ENCODE data around the gene WTAP. TPM values are rescaled to one million over a fixed set of nuclear protein-coding genes. Genes with fewer than 3 reads are reported as not detected.
A peak's percentile ranks its signal among the peaks of the same experiment; 100 is the strongest.

The WTAP gene
- total and polyA plus RNA-seq, 2 of the 4 experiments (the other 2 are of a cell fraction) = 30.2 to 92.3 TPM

GRCh38 chr6:159762681-159763293 lies 35.5 kb downstream of the WTAP start:
- Histone ChIP-seq H4K91ac (ENCODE audit: insufficient read depth, low read depth, low read length) (no peak overlapping the region), H3K4me2 (ENCODE audit: low read depth, low read length) (peak overlapping the region; percentile 87), H2AK9ac (replicated peaks; ENCODE audit: low read depth, low read length, poor library complexity) (peak overlapping the region; percentile 93), H3K4me3 (ENCODE audit: insufficient read depth, low read depth, low read length) (peak overlapping the region; percentile 79), H3K4me1 (ENCODE audit: control insufficient read depth, insufficient read depth, low read length) (peaks cover 20% of the 10 kb centered on the region), H2AK5ac (ENCODE audit: low read depth, low read length) (peak overlapping the region; percentile 44; the same call in 1 of the 2 replicates), H4K5ac (ENCODE audit: low read depth, low read length) (no peak overlapping the region), H2BK5ac (ENCODE audit: low read depth, low read length, poor library complexity, severe bottlenecking) (no peak overlapping the region), H2AFZ (replicated peaks; ENCODE audit: low read length, poor library complexity) (peak overlapping the region; percentile 94), H3K79me1 (ENCODE audit: low read depth in 1 of 2, low read length in 2 of 2) (peaks cover 10 to 24% of the 10 kb centered on the region in 2 experiments), H3K56ac (ENCODE audit: extremely low read depth, insufficient read depth, low read length) (no peak overlapping the region), H3K4ac (ENCODE audit: low read depth, low read length) (peak overlapping the region; percentile 53; the same call in 1 of the 2 replicates), H4K20me1 (ENCODE audit: insufficient read depth, low read length) (peaks cover 6% of the 10 kb centered on the region; the same call in 1 of the 2 replicates), H3K27me3 (ENCODE audit: control insufficient read depth, insufficient read depth, low read length) (no peaks in the 10 kb centered on the region), H3K23ac (ENCODE audit: low read depth, low read length) (peak overlapping the region; percentile 79), H3K36me3 (ENCODE audit: control insufficient read depth, insufficient read depth, low read length) (peaks cover 20% of the 10 kb centered on the region), H2BK15ac (ENCODE audit: low read depth, low read length) (no peak overlapping the region), H2BK20ac (ENCODE audit: low read depth, low read length) (no peak overlapping the region), H3K18ac (ENCODE audit: low read depth, low read length) (no peak overlapping the region), H4K8ac (ENCODE audit: low read depth in 2 of 2, low read length in 2 of 2) (no peak overlapping the region; a peak in 2 of 4 replicates), H3K9me3 (ENCODE audit: control insufficient read depth, insufficient read depth, low read length) (no peaks in the 10 kb centered on the region), H3K14ac (replicated peaks; ENCODE audit: low read depth, low read length) (peak overlapping the region; percentile 43; the same call in 1 of the 2 replicates), H2BK120ac (ENCODE audit: low read depth, low read length) (no peak overlapping the region), H3K9me1 (ENCODE audit: insufficient read depth, low read length) (peaks cover 13% of the 10 kb centered on the region), H3K9ac (ENCODE audit: low read depth, low read length) (no peak overlapping the region; the same call in 1 of the 2 replicates), H3K27ac (ENCODE audit: insufficient read depth, low read length) (no peak overlapping the region; the same call in 1 of the 2 replicates)
- in situ Hi-C loops (cut with MboI; ENCODE audit: low sequenced_read_pairs) = loop anchor here (10.0 kb wide), 1 partner anchor 68 kb away; the partner anchor contains the start of gene SOD2
- no peak for TF ChIP-seq SMC3 (IDR thresholded peaks at IDR 0.05; ENCODE audit: low read depth, low read length)
- ChIA-PET POLR2A (ENCODE audit: unreplicated experiment) (no interaction called here), CTCF (no interaction called here)
- intact Hi-C loops (cut with micrococcal nuclease) = loop anchor here (1.0 kb wide), 1 partner anchor 26 kb away; no protein-coding TSS in a partner anchor
- WGBS, 2 experiments (ENCODE audit: extremely low coverage in 2 of 2, insufficient read length in 1 of 2) = 48% methylated on average over 7 of the region's 16 CpGs; no CpG with 5 or more reads in 1 of the 2 experiments
- no TSS peak for BruUV-seq (replicated peaks)
- DNase-seq (no peak), ATAC-seq (ENCODE audit: low read depth) (no peak)
- dilution Hi-C loops (cut with HindIII; ENCODE audit: low sequenced_read_pairs, unreplicated experiment) = no loop called here
